Neural cell (in vitro differentiated cells): ENCODE data around the gene KIAA1549. TPM values are rescaled to one million over a fixed set of nuclear protein-coding genes. Genes with fewer than 3 reads are reported as not detected.

Experiments
- H2AFZ ChIP-seq: fragments of 200-600, 300-800 bp; sonication (generic), shearing (Covaris generic); 2 replicates; pipeline ENCODE4 v1.6.0; 2014; ENCODE audit warnings: low read depth, mild to moderate bottlenecking, antibody characterized with exemption, low read length, moderate library complexity
- H3F3A ChIP-seq: fragments of 200-600 bp; shearing (Covaris generic); 2 replicates; pipeline ENCODE4 v1.6.1; 2016; ENCODE audit warnings: mild to moderate bottlenecking, moderate library complexity, mixed read lengths, antibody characterized with exemption, low read length; ENCODE audit not compliant: insufficient read depth, poor library complexity, severe bottlenecking
- H3K27ac ChIP-seq: fragments of 200-600, 300-800 bp; sonication (generic), shearing (Covaris generic); 2 replicates; pipeline ENCODE4 v1.5.1; 2014; ENCODE audit warnings: mild to moderate bottlenecking, low read length, moderate library complexity
- H3K27me3 ChIP-seq: fragments of 300-800, 200-600 bp; sonication (generic), shearing (Covaris generic); 2 replicates; pipeline ENCODE4 v1.6.0; 2014; ENCODE audit warnings: mild to moderate bottlenecking, low read depth, low read length, moderate library complexity; ENCODE audit not compliant: insufficient read depth
- H3K36me3 ChIP-seq: fragments of 300-800, 200-600 bp; sonication (generic), shearing (Covaris generic); 2 replicates; pipeline ENCODE4 v1.5.1; 2014; ENCODE audit warnings: mild to moderate bottlenecking, antibody characterized with exemption, low read length, moderate library complexity; ENCODE audit not compliant: insufficient read depth
- H3K4me2 ChIP-seq: fragments of 300-800, 200-600 bp; sonication (generic), shearing (Covaris generic); 2 replicates; pipeline ENCODE4 v1.6.0; 2014; ENCODE audit warnings: mild to moderate bottlenecking, low read length
- H3K4me3 ChIP-seq: fragments of 300-800, 200-600 bp; sonication (generic), shearing (Covaris generic); 2 replicates; pipeline ENCODE4 v1.5.1; 2014; ENCODE audit warnings: mild to moderate bottlenecking, low read length, moderate library complexity
- H3K79me2 ChIP-seq: fragments of 200-600 bp; shearing (Covaris generic); replicated peaks from 2 replicates; pipeline ENCODE4 v1.6.0; 2014; ENCODE audit warnings: mild to moderate bottlenecking, low read length, moderate library complexity; ENCODE audit not compliant: insufficient read depth
- H3K9ac ChIP-seq: fragments of 300-800, 200-600 bp; sonication (generic), shearing (Covaris generic); 2 replicates; pipeline ENCODE4 v1.6.1; 2016; ENCODE audit warnings: mild to moderate bottlenecking, low read length, mixed read lengths
- H3K9me2 ChIP-seq: fragments of 200-600 bp; shearing (Covaris generic); 2 replicates; pipeline ENCODE4 v1.6.1; 2016; ENCODE audit warnings: mild to moderate bottlenecking, low read length, mixed read lengths; ENCODE audit not compliant: insufficient read depth
- H3K9me3 ChIP-seq: fragments of 200-600, 300-800 bp; sonication (generic), shearing (Covaris generic); 2 replicates; pipeline ENCODE4 v1.6.1; 2016; ENCODE audit warnings: mild to moderate bottlenecking, mixed run types, low read length, moderate library complexity, mixed read lengths
- H4K20me1 ChIP-seq: fragments of 200-600 bp; shearing (Covaris generic); 2 replicates; pipeline ENCODE4 v1.6.1; 2016; ENCODE audit warnings: mild to moderate bottlenecking, mixed run types; ENCODE audit not compliant: insufficient read depth
- CTCF ChIP-seq: fragments of 450-650 bp; IDR thresholded peaks from 2 replicates; pipeline ENCODE4 v1.5.1; 2014; ENCODE audit warnings: antibody characterized with exemption, mild to moderate bottlenecking, moderate library complexity; ENCODE audit not compliant: poor library complexity, severe bottlenecking
- EP300 ChIP-seq: fragments of 450-650 bp; conservative IDR thresholded peaks from 2 replicates; pipeline ENCODE4 v1.6.1; 2014; ENCODE audit warnings: antibody characterized with exemption, mild to moderate bottlenecking, moderate library complexity; ENCODE audit not compliant: poor library complexity, severe bottlenecking
- EZH2 ChIP-seq: fragments of 200-600, 300-800 bp; shearing (Covaris generic), sonication (generic); IDR thresholded peaks from 2 replicates; pipeline ENCODE4 v1.6.1; 2014; ENCODE audit warnings: antibody characterized with exemption, low read length, borderline replicate concordance, mild to moderate bottlenecking; ENCODE audit not compliant: insufficient read depth, poor library complexity, severe bottlenecking
- MXI1 ChIP-seq: fragments of 450-650 bp; conservative IDR thresholded peaks from 2 replicates; pipeline ENCODE4 v1.6.1; 2014; ENCODE audit warnings: antibody characterized with exemption, mild to moderate bottlenecking; ENCODE audit not compliant: poor library complexity, severe bottlenecking
- POLR2AphosphoS5 ChIP-seq: IDR thresholded peaks from 2 replicates; pipeline ENCODE4 v1.6.1; 2012
- RAD21 ChIP-seq: fragments of 450-650 bp; conservative IDR thresholded peaks from 2 replicates; pipeline ENCODE4 v1.6.1; 2014; ENCODE audit warnings: antibody characterized with exemption, mild to moderate bottlenecking, moderate library complexity
- REST ChIP-seq: IDR thresholded peaks from 2 replicates; pipeline ENCODE4 v1.6.1; 2012; ENCODE audit warnings: borderline replicate concordance
- SMC3 ChIP-seq: fragments of 450-650 bp; conservative IDR thresholded peaks from 2 replicates; pipeline ENCODE4 v1.6.1; 2014; ENCODE audit warnings: antibody characterized with exemption, mild to moderate bottlenecking, moderate library complexity; ENCODE audit not compliant: poor library complexity
- TAF1 ChIP-seq: IDR thresholded peaks from 2 replicates; pipeline ENCODE4 v1.6.1; 2012; ENCODE audit warnings: low read depth
- polyA plus RNA-seq: library from polyadenylated mRNA; depleted of rRNA; stranded (reverse); fragments of >200 nt; gene quantifications from 2 replicates; pipeline ENCODE4 v1.2.3, GENCODE V29; 2014

KIAA1549 gene
- polyA plus RNA-seq, 1 donor from 2014 or later: 14.1 TPM

DNA sequence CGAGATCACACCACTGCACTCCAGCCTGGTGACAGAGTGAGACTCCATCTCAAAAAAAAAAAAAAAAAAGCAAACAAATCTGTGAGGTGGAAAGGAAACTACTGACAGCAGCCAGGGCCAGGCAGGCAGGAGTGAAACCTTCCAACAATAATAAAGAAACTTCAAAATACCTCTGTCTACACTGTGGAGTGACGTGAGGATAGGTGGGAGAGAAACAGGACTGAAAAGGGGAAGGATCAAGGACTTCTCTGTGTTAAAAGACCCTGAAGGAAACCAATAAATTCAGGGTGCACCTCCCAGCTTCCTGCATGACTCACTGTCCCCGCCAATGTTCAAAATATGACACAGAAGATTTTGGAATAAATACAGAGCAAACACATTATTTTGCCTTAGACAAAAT, 82.9 kb downstream of the KIAA1549 start:
- Histone ChIP-seq H3K4me2 (no peak overlapping the region), H3K27ac (no peak overlapping the region), H3F3A (no peaks in the 10 kb centered on the region), H3K79me2 (no peaks in the 10 kb centered on the region), H3K9ac (no peak overlapping the region), H3K27me3 (no peaks in the 10 kb centered on the region), H3K9me2 (no peaks in the 10 kb centered on the region), H2AFZ (no peak overlapping the region), H4K20me1 (no peaks in the 10 kb centered on the region), H3K9me3 (no peaks in the 10 kb centered on the region), H3K4me3 (no peak overlapping the region), H3K36me3 (peaks cover 6% of the 10 kb centered on the region)
- TF ChIP-seq CTCF: no peak
- TF ChIP-seq EP300: no peak
- TF ChIP-seq TAF1: no peak
- TF ChIP-seq MXI1: no peak
- no peak for TF ChIP-seq SMC3
- no peak for TF ChIP-seq EZH2
- TF ChIP-seq REST: no peak
- no peak for TF ChIP-seq POLR2AphosphoS5
- TF ChIP-seq RAD21: no peak

- Histone ChIP-seq H3K4me2 (no peak overlapping the region), H2AFZ (no peak overlapping the region), H3K36me3 (peaks cover 6% of the 10 kb centered on the region), H4K20me1 (no peaks in the 10 kb centered on the region), H3K4me3 (no peak overlapping the region), H3K27ac (no peak overlapping the region), H3K79me2 (no peaks in the 10 kb centered on the region), H3K9me3 (no peaks in the 10 kb centered on the region), H3K27me3 (no peaks in the 10 kb centered on the region), H3F3A (no peaks in the 10 kb centered on the region), H3K9ac (no peak overlapping the region), H3K9me2 (no peaks in the 10 kb centered on the region)
- no peak for TF ChIP-seq SMC3
- TF ChIP-seq RAD21: no peak
- TF ChIP-seq EP300: no peak
- no peak for TF ChIP-seq POLR2AphosphoS5
- no peak for TF ChIP-seq CTCF
- TF ChIP-seq REST: no peak
Observed at GRCh38 chr7:138895679-138896078, 85.5 kb downstream of the KIAA1549 start.
